ELF-1 (cell line): Measurements from ENCODE around the gene PLCH1.

Source experiments
- DNase-seq: peaks from one replicate; pipeline ENCODE4 v3.0.0-alpha.2; 2016; ENCODE audit warnings: low read depth, low spot score

PLCH1 gene

GRCh38 chr3:155746703-155747102, 1.8 kb upstream of the PLCH1 start:
- no peak for DNase-seq

DNA sequence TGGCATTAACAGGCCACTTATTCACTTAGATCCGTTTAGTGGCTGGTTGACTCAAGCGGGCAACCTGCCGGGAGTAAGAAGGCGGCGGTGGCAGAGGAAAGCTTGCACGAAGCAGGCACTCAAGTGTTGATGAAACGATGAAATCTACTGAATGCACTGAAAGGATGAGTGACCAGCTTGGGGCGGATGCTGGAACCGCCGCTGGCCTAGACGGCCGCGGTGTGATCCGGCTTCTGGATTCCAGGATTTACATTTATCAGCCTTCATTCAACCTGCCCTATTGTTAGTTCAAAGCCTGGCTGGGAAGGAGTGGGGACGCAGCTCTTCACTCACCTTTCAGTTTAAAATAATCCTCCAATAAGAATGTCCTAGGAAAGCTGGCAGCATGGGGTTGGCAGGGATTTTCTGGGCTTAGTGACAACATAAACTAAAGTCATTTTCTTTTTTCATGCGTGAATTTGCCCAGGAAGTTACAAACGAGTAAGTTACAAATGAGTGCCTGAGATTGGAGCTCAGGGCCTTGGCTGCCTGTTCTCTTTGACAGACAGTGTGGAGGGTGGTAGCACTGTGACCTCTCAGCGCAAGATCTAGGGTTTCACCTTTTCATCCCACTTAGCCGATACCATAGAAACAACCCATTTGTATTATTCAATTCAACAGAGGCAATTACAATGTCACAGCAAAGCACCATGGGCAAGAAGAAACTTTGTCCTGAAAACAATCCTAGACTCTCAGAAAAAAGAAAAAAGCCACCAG, 1.1 kb upstream of the PLCH1 start:
- peak; percentile 89 for DNase-seq

- DNase-seq = peak; percentile 85
These were observed 753 bp downstream of the PLCH1 start for GRCh38 chr3:155744010-155744625.

DNA sequence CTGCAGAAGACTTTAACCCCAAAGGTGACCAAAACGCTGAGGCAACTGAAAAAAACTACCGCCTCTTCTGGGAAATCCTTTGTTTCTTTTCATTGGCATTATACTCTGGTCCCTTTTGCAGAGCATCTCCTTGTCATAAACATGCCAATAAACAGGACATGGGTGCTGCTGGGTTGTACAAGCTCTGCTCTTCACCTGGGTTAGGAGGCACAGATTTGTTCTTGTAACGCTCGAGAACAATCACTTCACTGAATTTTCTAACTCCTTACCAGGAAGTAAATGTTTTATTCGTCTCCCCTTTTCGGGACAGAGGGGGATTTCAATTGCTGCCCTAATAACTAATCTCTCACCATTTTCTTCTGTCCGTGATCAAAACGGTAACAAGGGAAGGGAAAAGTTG, 1.3 kb downstream of the PLCH1 start:
- DNase-seq = no peak

DNA sequence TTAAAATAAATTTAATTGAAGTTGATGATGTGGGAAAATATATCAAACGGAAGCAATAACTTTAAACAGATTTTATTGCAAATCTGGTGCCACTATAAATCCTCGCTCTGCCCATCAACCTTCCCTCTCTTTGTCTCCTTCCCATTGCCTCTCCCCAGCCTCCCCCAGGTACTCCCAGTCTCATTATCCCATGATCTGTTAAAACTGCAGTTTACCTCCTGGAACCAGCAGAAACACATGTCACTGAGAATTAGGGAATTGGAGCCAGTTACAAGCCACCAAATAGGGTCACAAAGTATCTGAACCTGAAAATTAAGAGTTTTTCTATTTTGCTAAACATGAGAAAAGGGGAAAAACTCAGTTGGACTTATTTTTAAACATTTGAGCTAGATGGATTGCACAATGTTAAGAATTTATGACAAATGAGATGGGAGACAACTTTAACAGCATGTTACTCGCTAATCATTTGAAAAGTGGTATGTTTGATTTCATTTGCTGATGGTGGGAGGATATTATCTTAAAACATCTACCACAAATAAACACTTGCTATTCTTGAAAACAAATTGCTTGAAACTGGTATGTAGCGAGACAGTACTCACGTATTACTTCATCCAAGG, 2.4 kb downstream of the PLCH1 start:
- no peak for DNase-seq

DNA sequence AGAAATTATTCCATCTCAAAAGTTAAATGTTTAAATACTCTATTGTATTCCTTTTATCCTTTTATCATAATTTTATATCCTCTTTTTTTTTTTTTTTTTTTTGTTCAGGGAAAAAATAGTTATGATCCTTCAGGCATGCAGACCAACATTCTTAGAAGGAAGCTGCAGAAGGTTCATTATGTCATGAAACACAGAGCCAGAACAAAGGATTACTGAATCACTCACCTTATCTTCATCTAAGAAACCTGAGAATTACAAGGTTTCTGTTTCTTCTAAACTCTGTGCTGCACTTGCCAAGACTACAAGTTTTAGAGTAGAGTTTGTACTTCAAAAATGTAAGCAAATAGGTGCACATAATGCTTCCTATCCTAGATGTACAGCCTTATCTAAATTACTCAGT, 3.3 kb downstream of the PLCH1 start:
- no peak for DNase-seq

DNA sequence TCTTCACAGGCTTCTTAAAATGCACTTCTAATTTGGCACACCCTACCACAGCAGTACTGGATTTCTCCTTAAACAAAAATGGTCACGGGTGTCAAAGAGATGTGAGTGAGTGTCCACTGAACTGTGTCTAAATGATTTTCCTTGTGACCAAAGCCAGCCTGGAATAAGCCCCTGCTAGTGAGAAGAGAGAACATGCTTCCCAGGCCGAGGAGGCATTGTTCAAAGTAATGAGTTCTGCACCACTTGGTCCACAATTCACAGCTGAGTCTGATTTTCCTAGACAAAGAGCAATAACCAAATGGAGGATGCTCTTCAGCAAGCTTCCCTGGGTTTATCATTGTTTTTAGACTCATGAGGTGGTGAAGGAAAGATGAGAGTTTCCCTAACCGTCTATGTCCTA, 3.8 kb downstream of the PLCH1 start:
- DNase-seq = no peak

GRCh38 chr3:155739154-155739553, 5.7 kb downstream of the PLCH1 start:
- DNase-seq = no peak

GRCh38 chr3:155738580-155739076, 6.2 kb downstream of the PLCH1 start:
- no peak for DNase-seq

DNA sequence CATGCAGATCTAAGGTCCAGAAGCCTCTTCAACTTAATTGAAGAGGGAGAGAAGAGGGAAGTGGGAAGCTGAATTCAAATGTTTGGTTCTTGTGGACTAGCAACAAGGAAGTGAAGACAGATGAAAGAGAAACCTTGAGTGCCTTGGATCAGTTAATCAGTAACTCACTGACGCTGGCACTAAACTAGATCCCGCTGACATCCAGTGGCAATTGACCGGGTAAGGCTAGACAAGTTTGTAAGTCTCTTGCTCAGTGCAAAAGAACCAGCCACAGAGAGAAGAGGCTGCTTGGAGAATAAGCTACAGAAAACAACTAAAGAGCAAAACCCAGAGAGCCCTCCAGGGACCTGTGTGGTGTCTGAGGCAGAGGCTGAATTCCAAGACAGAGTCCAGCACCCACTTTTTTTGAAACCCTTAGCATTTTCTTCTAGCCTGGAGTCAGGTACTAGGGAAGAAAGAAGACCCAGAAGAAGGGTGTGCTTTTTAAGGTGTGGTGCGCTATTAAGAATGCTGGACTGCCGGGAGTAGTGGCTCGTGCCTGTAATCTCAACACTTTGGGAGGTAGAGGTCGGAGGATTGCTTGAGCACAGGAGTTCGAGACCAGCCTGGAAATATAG, 6.9 kb downstream of the PLCH1 start:
- peak; percentile 60 for DNase-seq

DNA sequence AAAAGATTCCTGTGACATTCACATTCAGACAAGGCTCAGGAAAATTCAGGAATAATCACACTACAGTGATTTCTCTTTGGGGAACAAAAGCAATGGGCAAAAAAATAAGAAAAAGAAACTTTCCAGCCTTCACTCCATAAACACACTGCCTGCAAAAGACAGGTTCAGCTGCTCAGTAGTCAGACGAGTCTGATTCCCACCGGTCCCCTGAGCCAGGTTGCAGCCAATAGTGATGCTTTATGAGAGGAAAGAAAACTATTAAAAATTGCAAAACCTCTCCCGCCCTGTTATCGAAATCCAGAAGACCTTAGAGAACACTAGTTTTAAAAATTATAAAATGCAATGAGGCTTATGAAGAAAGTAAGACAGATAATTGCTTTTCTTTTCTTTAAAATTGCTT, 8.5 kb downstream of the PLCH1 start:
- DNase-seq = no peak

DNA sequence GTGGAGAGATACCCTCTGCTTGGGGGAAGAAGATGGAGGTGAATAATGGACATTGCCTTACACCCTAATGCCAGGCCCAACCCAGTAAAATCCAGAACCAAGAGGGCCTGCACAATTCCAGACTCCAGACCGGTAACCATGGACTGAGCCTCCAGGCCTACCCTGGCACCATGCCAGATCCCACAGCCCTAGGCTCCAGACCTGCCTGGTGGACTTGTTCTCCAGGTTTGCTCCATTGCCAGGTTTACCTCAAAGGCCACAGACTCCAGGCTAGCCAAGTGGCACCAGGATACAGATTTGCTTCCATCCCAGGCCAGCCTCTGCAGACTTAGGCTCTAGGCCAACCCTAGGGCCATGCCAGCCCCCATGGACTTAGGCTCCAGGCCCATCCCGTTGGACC, 14.0 kb downstream of the PLCH1 start:
- DNase-seq = no peak

DNA sequence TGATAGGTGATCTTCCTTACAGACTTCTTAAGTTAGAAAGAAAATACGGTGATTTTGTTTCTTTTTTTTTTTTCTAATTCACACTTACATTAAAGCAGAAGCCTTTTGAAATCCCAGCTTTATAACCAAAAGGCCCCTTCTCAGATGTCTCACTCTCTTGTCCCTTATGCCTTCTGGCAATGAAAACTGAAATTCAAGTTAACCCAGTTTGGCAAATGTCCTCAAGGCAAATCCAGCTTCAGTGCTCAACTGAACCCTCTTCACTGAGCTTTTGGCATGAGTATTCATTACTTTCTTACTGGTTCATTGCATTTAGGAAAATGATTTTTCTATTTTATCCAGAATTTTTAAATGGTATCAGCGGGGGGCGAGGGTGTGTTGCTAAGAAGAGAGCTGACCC, 17.0 kb downstream of the PLCH1 start:
- DNase-seq = peak; percentile 69

GRCh38 chr3:155714295-155714718, 30.6 kb downstream of the PLCH1 start:
- DNase-seq = peak; percentile 69

DNA sequence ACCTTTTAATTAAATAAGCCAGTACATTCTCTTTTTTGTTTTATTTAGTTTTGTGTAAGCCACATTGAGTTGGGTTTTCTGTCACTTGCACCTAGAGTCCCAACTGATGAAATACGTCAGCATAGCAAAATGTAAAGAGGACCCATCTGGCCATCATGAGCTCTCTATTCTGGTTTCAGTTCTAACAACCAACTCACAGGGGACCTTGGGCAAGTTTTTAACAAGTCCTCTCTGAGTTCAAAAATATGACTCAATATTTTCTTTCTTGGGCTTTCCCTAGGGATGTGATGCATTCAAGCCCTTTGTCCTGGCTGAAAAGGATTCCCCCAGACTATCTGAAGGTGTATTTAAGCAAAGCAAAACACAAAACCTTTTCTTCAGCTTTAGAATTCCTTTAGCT, 32.9 kb downstream of the PLCH1 start:
- DNase-seq = no peak

DNA sequence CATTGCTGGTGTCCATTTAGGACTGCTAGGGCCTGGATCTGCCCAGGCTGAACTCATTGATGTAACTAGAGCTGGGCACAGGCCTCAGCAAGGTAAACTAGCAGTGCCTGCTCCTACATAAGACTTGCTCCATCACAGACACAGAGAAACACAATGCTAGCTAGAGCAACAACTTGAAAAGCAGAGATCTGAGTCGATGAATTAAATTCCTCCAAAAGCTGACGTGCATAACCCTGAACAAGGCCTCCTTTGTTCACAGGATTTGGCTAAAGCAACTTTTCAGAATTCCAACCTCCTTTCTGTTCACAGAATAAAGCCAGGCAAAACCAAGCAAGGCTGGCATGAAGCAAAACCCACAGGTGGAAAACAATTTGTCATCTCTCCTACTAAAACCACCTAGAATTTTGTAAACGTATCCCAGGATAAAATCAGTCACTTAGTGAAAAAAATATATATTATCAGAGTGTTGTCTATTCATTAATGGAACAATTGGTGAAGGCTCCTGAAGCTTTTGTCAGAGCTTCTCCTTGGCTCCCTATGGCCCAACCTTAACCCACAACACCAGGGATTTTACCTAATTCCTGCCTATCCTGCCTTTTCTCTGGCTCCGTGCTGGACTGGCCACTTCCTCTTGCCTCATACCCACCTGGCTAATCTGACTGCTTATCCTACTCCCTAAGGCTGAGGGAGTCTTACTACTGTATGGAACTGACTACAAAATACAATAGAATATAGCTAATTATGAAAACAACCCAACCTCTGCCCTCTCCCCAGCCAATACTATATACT, 39.9 kb downstream of the PLCH1 start:
- no peak for DNase-seq

DNA sequence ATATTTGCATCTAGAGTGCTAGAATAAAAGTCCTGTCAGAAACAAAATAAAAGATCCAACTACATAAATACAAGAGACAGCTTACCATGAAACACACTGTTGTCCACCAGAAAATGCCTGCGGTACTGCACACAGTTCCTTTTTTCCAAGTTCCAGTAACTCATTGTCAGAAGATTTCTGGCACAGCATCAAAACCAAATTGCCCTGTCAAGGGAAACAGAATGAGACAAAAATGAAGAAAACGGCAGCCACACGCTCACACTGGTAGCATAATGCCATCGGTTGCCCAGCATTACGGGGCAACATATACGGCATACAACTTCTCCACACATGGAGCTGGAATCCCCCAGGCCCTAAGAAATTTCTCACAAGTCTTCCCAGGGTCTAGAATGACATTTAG, 40.8 kb downstream of the PLCH1 start:
- DNase-seq = no peak

GRCh38 chr3:155702745-155703591, 41.9 kb downstream of the PLCH1 start:
- no peak for DNase-seq

DNA sequence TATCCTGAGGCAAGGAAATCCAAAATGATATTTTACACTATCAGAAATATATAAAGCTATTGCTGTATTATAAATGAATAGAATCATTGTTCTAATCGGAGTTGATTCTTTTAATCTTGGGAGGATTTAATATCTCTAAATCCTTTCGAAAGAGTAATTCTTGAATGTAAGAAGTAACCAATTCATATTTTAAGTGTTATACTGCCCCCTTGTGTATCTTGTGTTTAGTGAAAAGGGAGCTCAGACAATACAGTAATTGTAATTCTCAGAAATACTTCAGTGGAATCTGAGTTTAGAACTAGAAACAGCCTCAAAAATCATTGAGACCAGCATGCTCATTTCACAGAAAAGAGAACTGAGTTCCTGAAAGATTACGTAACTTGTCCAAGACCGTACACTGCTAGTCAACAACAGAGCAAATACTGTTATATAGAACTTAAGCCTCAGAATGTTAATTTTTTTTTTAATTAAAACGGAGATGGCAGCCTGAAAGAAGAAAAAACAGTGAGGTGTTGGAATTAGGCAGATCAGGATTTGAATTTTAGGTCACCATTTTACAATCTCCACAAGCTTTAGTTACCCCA, 42.9 kb downstream of the PLCH1 start:
- no peak for DNase-seq

- no peak for DNase-seq
These were observed 47.3 kb downstream of the PLCH1 start for GRCh38 chr3:155697542-155697941.
